ENCODE data around the gene POU2F1. TPM values are rescaled to one million over a fixed set of nuclear protein-coding genes. Genes with fewer than 3 reads are reported as not detected.

Gene POU2F1
- total RNA-seq, 3 donors from 2014 or later = 20.0 to 29.0 (median 21.0) TPM

GRCh38 chr1:167460836-167461235 is 240.2 kb downstream of the POU2F1 start:
- H3K36me3 ChIP-seq = no peaks in the 10 kb centered on the region
- no peaks in the 10 kb centered on the region for H3K27me3 ChIP-seq
- TF ChIP-seq POLR2AphosphoS5 (IDR thresholded peaks at IDR 0.05) (no peak), POLR2A (IDR thresholded peaks at IDR 0.05) (no peak)
- TF ChIP-seq, protein P1, sequence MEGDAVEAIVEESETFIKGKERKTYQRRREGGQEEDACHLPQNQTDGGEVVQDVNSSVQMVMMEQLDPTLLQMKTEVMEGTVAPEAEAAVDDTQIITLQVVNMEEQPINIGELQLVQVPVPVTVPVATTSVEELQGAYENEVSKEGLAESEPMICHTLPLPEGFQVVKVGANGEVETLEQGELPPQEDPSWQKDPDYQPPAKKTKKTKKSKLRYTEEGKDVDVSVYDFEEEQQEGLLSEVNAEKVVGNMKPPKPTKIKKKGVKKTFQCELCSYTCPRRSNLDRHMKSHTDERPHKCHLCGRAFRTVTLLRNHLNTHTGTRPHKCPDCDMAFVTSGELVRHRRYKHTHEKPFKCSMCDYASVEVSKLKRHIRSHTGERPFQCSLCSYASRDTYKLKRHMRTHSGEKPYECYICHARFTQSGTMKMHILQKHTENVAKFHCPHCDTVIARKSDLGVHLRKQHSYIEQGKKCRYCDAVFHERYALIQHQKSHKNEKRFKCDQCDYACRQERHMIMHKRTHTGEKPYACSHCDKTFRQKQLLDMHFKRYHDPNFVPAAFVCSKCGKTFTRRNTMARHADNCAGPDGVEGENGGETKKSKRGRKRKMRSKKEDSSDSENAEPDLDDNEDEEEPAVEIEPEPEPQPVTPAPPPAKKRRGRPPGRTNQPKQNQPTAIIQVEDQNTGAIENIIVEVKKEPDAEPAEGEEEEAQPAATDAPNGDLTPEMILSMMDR (IDR thresholded peaks at IDR 0.05) = no peak
- intact Hi-C loops (cut with DNase I; ENCODE audit: low total_unique reads) = loop anchor here (5.0 kb wide), 1 partner anchor 916 kb away; no protein-coding TSS in a partner anchor
- no peaks in the 10 kb centered on the region for H3K9me3 ChIP-seq
- peaks cover 0 to 6% of the 10 kb centered on the region in 2 donors for H3K4me1 ChIP-seq
- peak overlapping the region in 2 of 3 donors; percentile 3 to 37 for H3K4me3 ChIP-seq
- H3K27ac ChIP-seq = no peak overlapping the region
- DNase-seq (ENCODE audit: low spot score in 2 of 2) = peak; percentile 27 to 43

GRCh38 chr1:167462341-167462740 is 241.7 kb downstream of the POU2F1 start:
- no peak overlapping the region for H3K27ac ChIP-seq
- no peaks in the 10 kb centered on the region for H3K27me3 ChIP-seq
- TF ChIP-seq POLR2A (IDR thresholded peaks at IDR 0.05) (no peak), POLR2AphosphoS5 (IDR thresholded peaks at IDR 0.05) (no peak)
- TF ChIP-seq, protein P1 (IDR thresholded peaks at IDR 0.05) = no peak
- H3K4me1 ChIP-seq = no peaks in the 10 kb centered on the region
- H3K36me3 ChIP-seq = no peaks in the 10 kb centered on the region
- H3K9me3 ChIP-seq = no peaks in the 10 kb centered on the region
- DNase-seq (ENCODE audit: low spot score in 2 of 2) = peak in 1 of 2 donors; percentile 36
- H3K4me3 ChIP-seq = no peak overlapping the region
- intact Hi-C loops (cut with DNase I; ENCODE audit: low total_unique reads) = loop anchor here (5.0 kb wide), 1 partner anchor 915 kb away; no protein-coding TSS in a partner anchor

DNA sequence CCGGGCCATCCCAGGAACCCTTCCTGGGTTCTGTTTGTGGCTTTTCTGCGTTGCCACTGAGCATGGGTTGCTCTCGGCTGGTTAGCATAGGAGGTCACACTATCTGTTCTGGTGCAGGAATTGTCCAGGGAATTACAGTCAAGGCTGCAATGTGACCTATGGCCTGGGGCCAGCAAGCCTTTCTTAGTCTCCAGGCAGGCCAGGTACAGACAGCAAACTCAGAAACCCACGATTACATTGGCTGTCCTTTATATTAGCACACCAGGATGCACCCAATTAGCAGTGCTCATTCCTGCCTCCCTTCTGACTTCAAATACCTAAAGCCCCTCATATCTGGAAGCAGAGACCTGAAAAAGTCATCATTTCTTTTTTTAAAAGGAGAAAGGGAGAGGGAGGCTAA is 242.4 kb downstream of the POU2F1 start:
- H3K27me3 ChIP-seq = no peaks in the 10 kb centered on the region
- no peak for TF ChIP-seq POLR2AphosphoS5 (IDR thresholded peaks at IDR 0.05)
- TF ChIP-seq, protein P1 (IDR thresholded peaks at IDR 0.05) = no peak
- no peak for TF ChIP-seq POLR2A (IDR thresholded peaks at IDR 0.05)
- no peak overlapping the region for H3K27ac ChIP-seq
- H3K36me3 ChIP-seq = no peaks in the 10 kb centered on the region
- intact Hi-C loops (cut with DNase I; ENCODE audit: low total_unique reads) = loop anchor here (5.0 kb wide), 1 partner anchor 914 kb away; no protein-coding TSS in a partner anchor
- no peak overlapping the region for H3K4me3 ChIP-seq
- H3K4me1 ChIP-seq = no peaks in the 10 kb centered on the region
- no peaks in the 10 kb centered on the region for H3K9me3 ChIP-seq
- DNase-seq (ENCODE audit: low spot score in 2 of 2) = peak in 1 of 2 donors; percentile 12

DNA sequence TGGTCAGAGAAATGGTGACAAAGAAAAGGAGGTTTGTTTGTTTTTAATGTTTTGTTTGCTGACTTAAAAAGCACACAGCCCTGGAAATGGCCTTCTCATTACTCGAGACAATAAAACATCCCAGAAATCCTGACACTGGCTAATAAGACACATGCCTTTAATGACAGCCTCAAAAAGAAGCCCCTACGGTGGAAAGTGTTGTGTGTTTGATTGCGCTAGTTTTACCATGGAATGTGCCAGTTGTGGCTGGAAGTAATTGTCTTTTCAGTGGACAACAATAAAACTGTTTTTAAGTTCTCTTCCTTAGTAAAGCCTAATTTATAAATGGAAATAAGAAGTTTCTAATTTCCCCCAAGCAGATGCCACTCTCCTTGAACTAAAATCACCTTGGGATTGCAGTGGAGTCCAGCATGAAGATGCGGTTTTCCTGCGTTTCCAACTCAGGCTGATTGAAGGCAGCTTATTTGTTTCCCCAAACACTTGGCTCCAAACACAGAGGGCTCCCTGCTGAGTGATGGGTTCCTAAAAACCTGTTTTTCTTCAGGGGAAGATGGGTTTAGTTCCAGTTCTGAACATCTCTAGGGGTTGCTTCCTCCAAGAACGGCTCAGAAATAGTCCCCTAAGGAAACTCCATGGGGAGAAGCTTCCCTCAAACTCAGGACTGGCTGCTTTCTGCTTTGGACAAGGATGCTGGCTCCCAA is 243.3 kb downstream of the POU2F1 start:
- no peaks in the 10 kb centered on the region for H3K36me3 ChIP-seq
- no peaks in the 10 kb centered on the region for H3K9me3 ChIP-seq
- H3K27me3 ChIP-seq = no peaks in the 10 kb centered on the region
- H3K4me1 ChIP-seq = no peaks in the 10 kb centered on the region
- DNase-seq (ENCODE audit: low spot score in 2 of 2) = peak in 1 of 2 donors; percentile 5
- no peak overlapping the region for H3K27ac ChIP-seq
- TF ChIP-seq, protein P1 (IDR thresholded peaks at IDR 0.05) = no peak
- no peak for TF ChIP-seq POLR2AphosphoS5 (IDR thresholded peaks at IDR 0.05)
- TF ChIP-seq POLR2A (IDR thresholded peaks at IDR 0.05) = no peak
- no peak overlapping the region for H3K4me3 ChIP-seq
- intact Hi-C loops (cut with DNase I; ENCODE audit: low total_unique reads) = loop anchor here (5.0 kb wide), 1 partner anchor 913 kb away; no protein-coding TSS in a partner anchor

GRCh38 chr1:167465018-167465417 is 244.3 kb downstream of the POU2F1 start:
- H3K4me3 ChIP-seq = no peak overlapping the region
- H3K4me1 ChIP-seq = no peaks in the 10 kb centered on the region
- no peaks in the 10 kb centered on the region for H3K27me3 ChIP-seq
- H3K9me3 ChIP-seq = no peaks in the 10 kb centered on the region
- no peaks in the 10 kb centered on the region for H3K36me3 ChIP-seq
- DNase-seq (ENCODE audit: low spot score in 2 of 2) = no peak
- H3K27ac ChIP-seq = no peak overlapping the region
- intact Hi-C loops (cut with DNase I; ENCODE audit: low total_unique reads) = no loop called here
- TF ChIP-seq, protein P1 (IDR thresholded peaks at IDR 0.05) = no peak
- TF ChIP-seq POLR2A (IDR thresholded peaks at IDR 0.05) (no peak), POLR2AphosphoS5 (IDR thresholded peaks at IDR 0.05) (no peak)
